HEK293T (cell line): ENCODE measurements around the gene USP46.

Source experiments
- FOXA1 ChIP-seq: fragments of 450-650 bp; IDR thresholded peaks from 2 replicates; pipeline ENCODE4 v1.6.1; 2016; ENCODE audit warnings: mild to moderate bottlenecking
- NFRKB ChIP-seq: fragments of 450-650 bp; IDR thresholded peaks from 2 replicates; pipeline ENCODE4 v1.6.1; 2016; ENCODE audit warnings: mild to moderate bottlenecking, moderate library complexity

- TF ChIP-seq NFRKB, result no peak
- TF ChIP-seq FOXA1, result no peak
Observed at GRCh38 chr4:52588097-52588496, 71.0 kb downstream of the USP46 start.
